GM19468 (cell line): ENCODE data around the gene UBL7.
"Not testable (repeated sequence)": the region's sequence is repeated elsewhere in the genome, so short reads cannot be mapped to it uniquely, and the experiment has no call there.

ENCODE experiments used
- ATAC-seq: cut with Tn5 transposase; IDR thresholded peaks from one replicate; pipeline ENCODE4 v1.9.1; 2021; ENCODE audit warnings: mild to moderate bottlenecking, moderate library complexity, moderate number of reproducible peaks; ENCODE audit not compliant: unreplicated experiment; ENCODE audit errors: extremely low read depth

UBL7 gene

DNA sequence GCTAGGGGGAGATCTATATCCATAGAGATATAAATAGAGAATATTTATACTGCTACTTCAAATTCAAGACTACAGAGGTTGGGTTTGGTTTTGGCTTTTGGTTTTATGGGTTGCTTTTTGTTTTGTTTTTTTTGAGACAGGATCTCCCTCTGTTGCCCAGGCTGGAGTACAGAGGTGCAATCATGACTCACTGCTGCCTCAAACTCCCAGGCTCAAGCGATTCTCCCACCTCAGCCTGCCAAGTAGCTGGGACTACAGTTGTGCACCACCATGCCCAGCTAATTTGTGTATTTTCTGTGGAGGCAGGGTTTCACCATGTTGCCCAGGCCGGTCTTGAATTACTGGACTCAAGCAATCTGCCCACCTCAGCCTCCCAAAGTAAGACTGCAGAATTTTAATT lies 3.9 kb upstream of the UBL7 start:
- no peak for ATAC-seq

DNA sequence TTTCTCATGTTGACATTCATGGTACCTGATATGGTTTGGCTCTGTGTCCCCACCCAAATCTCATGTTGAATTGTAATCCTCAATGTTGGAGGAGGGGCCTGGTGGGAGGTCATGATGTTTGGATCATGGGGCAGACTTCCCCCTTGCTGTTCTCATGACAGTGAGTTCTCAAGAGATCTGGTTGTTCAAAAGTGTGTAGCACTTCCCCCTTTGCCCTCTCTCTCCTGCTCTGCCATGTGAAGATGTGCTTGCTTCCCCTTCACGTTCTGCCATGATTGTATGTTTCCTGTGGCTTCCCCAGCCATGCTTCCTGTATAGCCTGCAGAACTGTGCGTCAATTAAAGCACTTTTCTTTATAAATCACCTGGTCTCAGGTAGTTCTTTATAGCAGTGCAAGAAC lies 3.3 kb upstream of the UBL7 start:
- no peak for ATAC-seq

DNA sequence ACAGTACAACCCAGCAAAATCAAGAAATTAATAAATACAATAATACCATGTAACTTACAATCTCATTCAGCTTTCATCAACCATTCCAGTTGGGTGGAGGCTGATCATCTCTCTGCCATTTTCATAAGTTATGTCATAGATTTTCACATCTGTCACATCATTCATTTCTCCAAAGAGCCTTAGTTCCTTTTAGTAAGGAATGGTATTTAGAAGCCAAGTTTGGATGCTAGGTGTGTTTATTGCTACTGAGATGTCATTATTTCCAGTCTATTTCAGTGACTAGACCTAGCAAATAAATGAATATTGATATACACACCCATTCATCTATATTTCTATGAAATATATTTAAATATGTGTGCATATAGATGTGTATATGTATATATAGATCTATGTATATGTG lies 2.7 kb upstream of the UBL7 start:
- no peak for ATAC-seq

DNA sequence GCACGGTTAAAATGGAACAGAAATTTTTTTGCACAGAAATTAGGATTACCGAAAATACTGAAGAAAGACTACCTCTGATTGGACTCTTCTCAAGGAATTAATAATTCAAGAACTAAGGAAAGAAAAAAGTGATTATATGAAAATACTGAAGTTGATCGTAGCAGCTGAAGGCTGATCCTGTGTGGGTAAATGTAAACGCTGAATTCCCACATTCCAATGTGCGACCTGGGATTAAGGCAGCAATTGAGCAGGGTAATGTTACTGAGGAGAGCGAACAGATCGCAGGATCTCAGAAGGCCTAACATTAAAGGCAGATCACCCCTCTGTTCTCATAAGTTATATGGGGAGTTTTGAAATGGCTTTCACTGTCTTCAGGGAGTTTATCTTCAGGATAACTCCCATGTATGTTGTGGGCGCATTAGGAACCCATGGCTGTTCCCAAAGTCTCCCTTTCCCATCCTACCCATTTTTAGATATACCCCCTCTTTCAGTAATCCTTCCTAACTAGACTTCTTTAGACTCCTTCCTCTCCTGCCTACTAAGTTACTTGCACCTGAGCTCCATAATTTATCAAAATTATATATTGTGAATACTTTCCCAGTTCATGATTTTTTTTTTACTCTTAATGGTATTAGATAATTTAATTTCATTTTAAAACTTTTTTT lies 1.0 kb upstream of the UBL7 start:
- no peak for ATAC-seq

DNA sequence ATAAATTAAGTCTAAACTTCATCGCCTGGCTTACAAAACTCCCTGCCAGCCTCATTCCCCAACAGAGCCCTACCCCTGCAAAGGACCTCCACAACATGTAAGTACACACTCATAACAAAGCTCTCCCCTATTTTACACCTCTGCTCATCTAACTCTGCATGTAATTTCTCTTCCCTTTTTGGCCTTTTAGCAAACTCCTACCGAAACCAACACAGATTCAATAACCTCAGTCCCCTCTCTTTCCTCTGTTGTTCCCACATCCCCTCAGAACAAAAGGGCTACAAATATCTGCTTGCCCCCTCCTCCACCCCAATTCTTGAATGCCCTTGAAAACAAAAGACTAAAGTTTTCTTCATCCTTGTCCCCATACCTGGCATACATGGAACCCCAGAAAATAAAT lies 662 bp downstream of the UBL7 start:
- no peak for ATAC-seq

GRCh38 chr15:74459798-74460197 lies 1.2 kb downstream of the UBL7 start:
- ATAC-seq = not testable (repeated sequence)

DNA sequence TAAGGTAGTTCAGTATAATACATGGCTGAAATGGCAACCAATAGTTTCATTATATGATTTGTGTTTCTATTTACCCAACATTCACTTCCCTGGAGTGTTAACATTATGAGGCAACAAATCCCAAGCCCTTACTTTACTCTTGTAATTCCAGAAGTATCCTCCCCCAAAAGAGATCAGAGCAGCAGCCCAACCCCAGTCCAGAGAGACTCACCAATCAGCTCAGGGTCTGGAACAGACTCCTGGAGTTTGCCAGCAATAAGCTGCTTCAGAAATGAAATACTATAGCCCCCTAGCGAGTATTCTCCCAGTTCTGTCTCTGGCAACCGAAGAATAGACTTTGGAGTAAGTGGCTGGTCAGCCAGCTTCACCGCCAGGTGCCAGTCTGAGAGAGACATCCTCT lies 2.5 kb downstream of the UBL7 start:
- ATAC-seq = no peak

GRCh38 chr15:74457036-74457435 lies 3.9 kb downstream of the UBL7 start:
- ATAC-seq = not testable (repeated sequence)

DNA sequence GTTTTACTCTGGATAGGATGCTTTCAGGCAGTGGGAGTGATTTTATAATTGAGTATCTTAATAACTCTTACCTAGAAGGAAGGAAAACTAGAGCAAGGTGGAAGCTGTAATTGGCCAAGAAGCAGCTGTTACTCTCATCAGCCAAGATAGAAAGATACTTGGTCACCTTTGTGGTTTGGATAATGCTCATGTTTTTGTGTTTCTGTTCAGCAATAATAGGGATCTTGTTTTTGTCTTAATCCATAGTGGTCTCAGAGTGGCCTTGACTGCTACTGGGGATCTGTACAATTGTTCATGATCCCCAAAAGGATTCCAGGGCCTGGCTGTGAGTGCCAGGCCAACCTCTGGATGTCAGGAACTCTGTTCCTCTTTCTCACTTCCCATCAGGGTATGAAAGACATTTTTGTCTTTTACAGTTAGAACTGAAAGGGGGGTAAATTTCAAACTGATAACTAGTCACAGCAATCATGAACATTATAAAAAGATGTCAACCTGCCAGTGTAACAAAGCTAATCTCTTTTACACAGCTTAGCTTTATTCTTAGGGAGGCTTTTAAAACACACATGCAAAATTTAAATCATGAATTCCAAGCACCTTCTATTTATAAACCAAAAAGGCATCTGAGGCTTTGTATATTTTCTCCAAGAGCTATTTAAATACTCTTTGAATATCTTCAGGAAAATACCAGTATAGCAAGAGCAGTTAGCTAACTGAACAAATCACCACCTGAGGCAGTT lies 6.0 kb downstream of the UBL7 start:
- ATAC-seq = no peak

GRCh38 chr15:74453925-74454763 lies 6.8 kb downstream of the UBL7 start:
- no peak for ATAC-seq

GRCh38 chr15:74451861-74452835 lies 8.8 kb downstream of the UBL7 start:
- no peak for ATAC-seq

GRCh38 chr15:74451322-74451721 lies 9.6 kb downstream of the UBL7 start:
- ATAC-seq = no peak

DNA sequence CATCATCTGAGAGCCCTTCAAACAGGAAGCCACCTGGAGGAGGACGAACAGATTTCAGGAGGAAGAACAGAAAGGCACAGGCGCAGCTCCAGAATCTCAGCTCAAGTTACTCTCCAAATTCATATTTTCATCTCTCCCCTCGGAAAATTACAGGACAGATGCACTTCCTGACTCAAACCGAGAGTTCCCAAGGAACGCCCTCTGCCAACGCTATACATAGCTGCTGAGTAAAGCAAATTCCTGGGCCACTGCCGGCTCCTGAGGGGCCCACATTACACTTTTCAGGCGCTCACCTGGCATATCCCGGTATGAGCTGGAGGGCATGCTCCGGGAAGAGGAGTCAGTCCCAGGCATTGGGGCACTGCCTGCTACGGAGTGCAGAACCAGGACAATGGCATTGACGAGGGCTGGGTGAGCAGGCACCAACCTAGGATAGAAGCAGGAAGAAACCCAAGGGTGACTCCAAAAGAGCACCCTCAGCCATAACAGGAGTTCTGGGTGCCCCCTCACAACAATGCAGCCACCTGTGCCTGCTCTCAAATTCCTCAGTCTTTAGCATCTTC lies 11.2 kb downstream of the UBL7 start:
- ATAC-seq = no peak

GRCh38 chr15:74449095-74449494 lies 11.9 kb downstream of the UBL7 start:
- ATAC-seq = no peak

- no peak for ATAC-seq
Observed at GRCh38 chr15:74445816-74446763, 14.9 kb downstream of the UBL7 start.

DNA sequence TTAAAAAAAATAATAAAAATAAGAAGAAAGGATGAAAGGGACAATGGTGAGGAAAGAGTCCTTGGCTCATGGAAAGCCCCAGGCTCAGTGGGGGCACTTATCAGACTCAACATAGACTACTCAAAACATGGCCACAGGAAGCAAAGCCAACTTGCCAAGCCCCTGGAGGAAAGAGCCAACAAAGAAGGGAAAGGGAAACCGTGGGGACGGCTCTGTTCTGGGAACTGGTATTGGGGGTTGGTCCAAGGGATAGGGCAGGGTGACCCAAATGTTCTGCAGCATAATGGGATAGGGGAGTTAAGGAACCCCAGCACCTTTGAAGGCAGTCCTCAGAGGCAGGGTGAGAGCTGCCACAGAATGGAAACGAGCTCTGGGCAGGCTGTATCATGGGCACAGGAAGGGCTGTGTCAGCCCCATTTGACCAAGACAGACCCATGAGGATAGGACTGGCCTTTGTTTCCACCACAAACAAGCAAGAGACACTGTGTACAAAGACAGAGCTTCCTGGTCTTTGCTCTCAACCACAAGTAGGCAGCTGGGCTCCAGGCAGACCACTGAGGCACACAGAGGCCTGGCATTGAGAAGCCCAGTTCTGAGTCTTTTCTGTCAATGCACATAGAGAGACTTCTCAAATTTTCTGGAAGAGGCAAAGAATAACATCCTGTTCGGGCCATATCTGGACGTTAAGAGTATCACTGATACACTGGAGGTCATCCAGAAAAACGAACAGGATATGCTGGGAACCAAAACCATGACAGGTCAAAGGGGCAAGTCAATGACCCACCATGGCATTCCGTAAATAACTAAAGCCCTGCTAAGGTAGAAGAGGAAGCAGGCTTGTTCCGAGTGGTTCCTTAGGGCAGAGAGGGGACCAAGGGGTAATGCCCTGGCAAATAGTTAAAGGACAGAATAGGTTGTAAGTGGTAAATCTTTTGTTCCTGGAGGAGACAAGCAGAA lies 16.6 kb downstream of the UBL7 start:
- no peak for ATAC-seq

DNA sequence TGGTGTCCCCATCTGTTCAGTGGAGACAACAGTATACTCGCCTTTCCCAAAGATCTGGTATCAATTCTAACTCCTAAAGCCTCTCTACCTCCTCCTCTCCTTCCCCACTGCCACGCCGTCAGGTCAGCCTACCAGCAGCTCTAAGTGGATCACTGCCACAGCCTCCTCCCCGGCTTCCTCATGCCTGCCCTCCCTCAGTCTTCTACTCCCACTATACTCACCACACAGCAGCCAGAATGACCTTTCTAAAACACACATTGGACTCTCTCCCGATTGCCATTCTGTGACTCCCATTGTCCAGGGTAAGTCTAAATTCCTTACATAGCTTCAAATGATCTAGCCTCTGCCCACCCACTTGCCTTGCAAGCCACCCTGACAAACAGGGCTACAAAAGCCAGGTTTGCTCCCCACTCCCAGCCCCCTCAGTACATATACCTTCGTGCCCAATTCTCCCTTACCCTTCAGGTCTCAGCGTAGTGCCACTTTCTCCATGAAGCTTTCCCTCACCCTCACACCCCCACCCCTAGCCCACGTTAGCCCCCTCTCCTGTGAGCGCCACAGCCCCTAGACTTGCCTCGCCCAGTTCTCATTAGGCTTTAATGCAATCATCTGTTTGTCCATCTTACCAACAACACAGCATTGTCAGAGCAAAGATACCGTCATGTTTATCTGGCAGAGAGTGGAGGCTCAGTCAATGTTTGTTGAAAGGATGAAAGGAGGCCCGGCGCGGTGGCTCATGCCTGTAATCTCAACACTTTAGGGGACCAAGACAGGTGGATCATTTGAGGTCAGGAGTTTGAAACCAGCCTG lies 17.7 kb downstream of the UBL7 start:
- ATAC-seq = no peak
